ENCODE measurements around the gene BICC1. TPM values are rescaled to one million over a fixed set of nuclear protein-coding genes. Genes with fewer than 3 reads are reported as not detected.

Gene BICC1
- total RNA-seq, 2 donors from 2014 or later, result 0.27 to 0.40 TPM

DNA sequence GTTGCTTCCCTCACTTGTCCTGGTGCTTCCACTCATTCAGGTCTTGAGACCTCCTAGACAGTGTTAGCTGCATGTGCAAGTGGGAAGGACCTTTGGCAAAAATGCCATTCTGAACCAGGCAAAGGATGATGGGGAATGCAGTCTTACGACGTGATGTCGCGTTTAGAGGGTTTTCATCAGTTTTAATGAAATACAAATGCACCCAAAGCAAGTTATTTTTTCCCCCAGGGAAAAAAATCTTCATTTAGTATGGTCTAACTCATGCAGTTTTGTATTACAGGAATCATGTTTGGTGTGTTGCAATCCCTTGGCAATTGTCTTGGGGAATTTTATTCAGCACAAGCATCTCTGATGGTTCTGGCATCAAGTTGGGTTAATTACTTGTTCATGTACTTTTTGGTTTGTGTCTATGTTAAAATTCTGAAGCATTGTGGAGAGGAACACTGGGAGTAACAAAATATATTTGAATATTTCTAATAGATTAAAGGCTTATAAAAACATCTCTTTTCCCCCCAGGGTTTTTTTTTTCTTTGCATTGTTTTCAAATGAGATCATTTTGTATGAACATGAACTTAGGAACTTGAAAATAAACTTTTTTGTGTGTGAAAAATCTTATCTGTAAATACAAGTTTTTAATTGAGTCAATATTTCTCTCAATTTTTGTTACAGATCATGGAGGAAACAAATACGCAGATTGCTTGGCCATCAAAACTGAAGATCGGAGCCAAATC is 188.9 kb downstream of the BICC1 start:
- Mint-ChIP-seq H3K4me1 (peaks cover 7% of the 10 kb centered on the region), H3K36me3 (ENCODE audit: low read depth) (no peaks in the 10 kb centered on the region), H3K9me3 (no peaks in the 10 kb centered on the region), H3K4me3 (no peak overlapping the region), H3K27ac (no peak overlapping the region), H3K27me3 (ENCODE audit: insufficient read depth) (no peaks in the 10 kb centered on the region)
- H3K27me3 ChIP-seq (ENCODE audit: control insufficient read depth, insufficient read depth, low read length, poor library complexity, severe bottlenecking), result no peaks in the 10 kb centered on the region
- no peaks in the 10 kb centered on the region for H3K9me3 ChIP-seq (ENCODE audit: control insufficient read depth, low read length)
- no peaks in the 10 kb centered on the region for H3K4me1 ChIP-seq (ENCODE audit: control insufficient read depth, insufficient read depth, low read length)
- H3K27ac ChIP-seq (ENCODE audit: low read depth, low read length), result no peak overlapping the region
- TF ChIP-seq, protein P1, sequence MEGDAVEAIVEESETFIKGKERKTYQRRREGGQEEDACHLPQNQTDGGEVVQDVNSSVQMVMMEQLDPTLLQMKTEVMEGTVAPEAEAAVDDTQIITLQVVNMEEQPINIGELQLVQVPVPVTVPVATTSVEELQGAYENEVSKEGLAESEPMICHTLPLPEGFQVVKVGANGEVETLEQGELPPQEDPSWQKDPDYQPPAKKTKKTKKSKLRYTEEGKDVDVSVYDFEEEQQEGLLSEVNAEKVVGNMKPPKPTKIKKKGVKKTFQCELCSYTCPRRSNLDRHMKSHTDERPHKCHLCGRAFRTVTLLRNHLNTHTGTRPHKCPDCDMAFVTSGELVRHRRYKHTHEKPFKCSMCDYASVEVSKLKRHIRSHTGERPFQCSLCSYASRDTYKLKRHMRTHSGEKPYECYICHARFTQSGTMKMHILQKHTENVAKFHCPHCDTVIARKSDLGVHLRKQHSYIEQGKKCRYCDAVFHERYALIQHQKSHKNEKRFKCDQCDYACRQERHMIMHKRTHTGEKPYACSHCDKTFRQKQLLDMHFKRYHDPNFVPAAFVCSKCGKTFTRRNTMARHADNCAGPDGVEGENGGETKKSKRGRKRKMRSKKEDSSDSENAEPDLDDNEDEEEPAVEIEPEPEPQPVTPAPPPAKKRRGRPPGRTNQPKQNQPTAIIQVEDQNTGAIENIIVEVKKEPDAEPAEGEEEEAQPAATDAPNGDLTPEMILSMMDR (conservative IDR thresholded peaks at IDR 0.05), result no peak
- H3K4me3 ChIP-seq (ENCODE audit: low read length), result no peak overlapping the region
- H3K36me3 ChIP-seq (ENCODE audit: control insufficient read depth, insufficient read depth, low read length), result no peaks in the 10 kb centered on the region
- H3K9ac ChIP-seq (ENCODE audit: extremely low read depth, low read length, poor library complexity, severe bottlenecking), result no peak overlapping the region
- no peak for DNase-seq
- 84 to 100% methylated on average over 2 to 6 of the region's 6 CpGs for WGBS, 2 experiments (ENCODE audit: insufficient coverage in 1 of 2, insufficient read length in 1 of 2)

DNA sequence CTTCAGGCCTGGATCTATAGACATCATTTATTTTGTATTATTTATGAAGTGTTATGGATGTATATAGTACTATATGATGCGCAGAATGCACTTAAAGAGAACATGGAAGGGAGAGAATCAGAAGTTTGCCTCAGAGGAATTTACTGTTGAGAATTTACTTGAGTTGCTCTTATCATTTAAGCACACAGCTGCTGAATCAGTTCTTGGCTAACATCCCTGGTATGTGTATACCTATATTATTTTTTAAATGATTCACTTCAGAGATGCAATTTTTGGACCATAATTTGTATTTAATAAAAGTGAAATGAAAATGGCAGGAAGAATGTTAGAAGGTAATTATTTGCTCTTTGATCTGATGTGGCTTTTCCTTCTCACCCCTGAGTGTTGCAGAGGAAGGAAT is 191.6 kb downstream of the BICC1 start:
- no peak overlapping the region for H3K4me3 Mint-ChIP-seq
- no peaks in the 10 kb centered on the region for H3K4me1 ChIP-seq (ENCODE audit: control insufficient read depth, insufficient read depth, low read length)
- TF ChIP-seq, protein P1 (conservative IDR thresholded peaks at IDR 0.05), result no peak
- 93 to 100% methylated on average over 1 of the region's 1 CpG for WGBS, 2 experiments (ENCODE audit: insufficient coverage in 1 of 2, insufficient read length in 1 of 2)
- no peaks in the 10 kb centered on the region for H3K27me3 Mint-ChIP-seq (ENCODE audit: insufficient read depth)
- H3K27me3 ChIP-seq (ENCODE audit: control insufficient read depth, insufficient read depth, low read length, poor library complexity, severe bottlenecking), result no peaks in the 10 kb centered on the region
- no peak overlapping the region for H3K27ac ChIP-seq (ENCODE audit: low read depth, low read length)
- H3K4me3 ChIP-seq (ENCODE audit: low read length), result no peak overlapping the region
- H3K9me3 Mint-ChIP-seq, result no peaks in the 10 kb centered on the region
- no peaks in the 10 kb centered on the region for H3K36me3 Mint-ChIP-seq (ENCODE audit: low read depth)
- no peak overlapping the region for H3K9ac ChIP-seq (ENCODE audit: extremely low read depth, low read length, poor library complexity, severe bottlenecking)
- peaks cover 3% of the 10 kb centered on the region for H3K4me1 Mint-ChIP-seq
- no peaks in the 10 kb centered on the region for H3K36me3 ChIP-seq (ENCODE audit: control insufficient read depth, insufficient read depth, low read length)
- no peak overlapping the region for H3K27ac Mint-ChIP-seq
- DNase-seq, result no peak
- H3K9me3 ChIP-seq (ENCODE audit: control insufficient read depth, low read length), result no peaks in the 10 kb centered on the region

DNA sequence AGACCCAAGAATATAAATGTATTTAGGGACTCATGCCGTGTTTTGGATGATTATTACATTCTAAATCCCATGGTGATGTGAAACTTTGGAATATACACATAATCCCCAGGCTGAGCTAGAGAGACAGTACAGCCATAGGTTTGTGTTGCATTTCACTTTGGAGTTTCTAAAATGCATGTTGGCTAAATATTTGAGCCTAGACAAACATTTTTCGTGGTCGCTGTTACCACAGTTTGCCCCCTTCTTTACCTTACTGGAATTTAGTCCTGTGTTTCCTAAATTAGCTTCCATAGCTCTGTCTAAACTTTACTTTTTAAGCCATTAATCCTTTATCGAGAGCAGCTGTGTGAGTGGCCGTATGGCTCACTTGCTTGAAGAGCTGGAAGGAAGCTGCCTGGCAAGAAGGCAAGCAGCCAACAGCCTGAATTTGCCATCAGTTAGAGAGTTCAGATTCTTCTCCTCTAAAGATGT is 192.0 kb downstream of the BICC1 start:
- no peaks in the 10 kb centered on the region for H3K27me3 Mint-ChIP-seq (ENCODE audit: insufficient read depth)
- H3K27me3 ChIP-seq (ENCODE audit: control insufficient read depth, insufficient read depth, low read length, poor library complexity, severe bottlenecking), result no peaks in the 10 kb centered on the region
- no peaks in the 10 kb centered on the region for H3K4me1 ChIP-seq (ENCODE audit: control insufficient read depth, insufficient read depth, low read length)
- H3K27ac ChIP-seq (ENCODE audit: low read depth, low read length), result no peak overlapping the region
- no peak for DNase-seq
- no peaks in the 10 kb centered on the region for H3K36me3 ChIP-seq (ENCODE audit: control insufficient read depth, insufficient read depth, low read length)
- H3K9ac ChIP-seq (ENCODE audit: extremely low read depth, low read length, poor library complexity, severe bottlenecking), result no peak overlapping the region
- WGBS, 2 experiments (ENCODE audit: insufficient coverage in 1 of 2, insufficient read length in 1 of 2), result 45 to 56% methylated on average over 4 to 5 of the region's 5 CpGs
- no peaks in the 10 kb centered on the region for H3K9me3 ChIP-seq (ENCODE audit: control insufficient read depth, low read length)
- no peak overlapping the region for H3K4me3 Mint-ChIP-seq
- H3K4me3 ChIP-seq (ENCODE audit: low read length), result no peak overlapping the region
- peaks cover 3% of the 10 kb centered on the region for H3K4me1 Mint-ChIP-seq
- H3K36me3 Mint-ChIP-seq (ENCODE audit: low read depth), result no peaks in the 10 kb centered on the region
- TF ChIP-seq, protein P1 (conservative IDR thresholded peaks at IDR 0.05), result no peak
- no peaks in the 10 kb centered on the region for H3K9me3 Mint-ChIP-seq
- no peak overlapping the region for H3K27ac Mint-ChIP-seq

Measured in endodermal cell (in vitro differentiated cells).